ENCODE results near the gene NOP9. TPM values are rescaled to one million over a fixed set of nuclear protein-coding genes. Genes with fewer than 3 reads are reported as not detected.

NOP9 gene
- total RNA-seq, 1 experiment from 2014 or later = 39.4 TPM

- TF ChIP-seq REST (IDR thresholded peaks at IDR 0.05; ENCODE audit: low read depth) (no peak), ZNF274 (IDR thresholded peaks at IDR 0.05; ENCODE audit: low read depth, low read length) (no peak), ZFX (IDR thresholded peaks at IDR 0.05) (no peak)
These were observed 41.0 kb downstream of the NOP9 start (continued) for GRCh38 chr14:24340606-24341005.

- Histone ChIP-seq H3K79me2 (ENCODE audit: insufficient read depth, low read length) (no peaks in the 10 kb centered on the region), H3K9ac (ENCODE audit: low read length) (no peak overlapping the region), H4K20me1 (ENCODE audit: insufficient read depth) (no peaks in the 10 kb centered on the region), H3K9me3 (ENCODE audit: control insufficient read depth in 1 of 2, insufficient read depth in 1 of 2, low read depth in 1 of 2, low read length in 2 of 2) (no peaks in the 10 kb centered on the region), H3K27me3 (ENCODE audit: insufficient read depth, low read length) (no peaks in the 10 kb centered on the region), H3K36me3 (ENCODE audit: control insufficient read depth in 1 of 2, insufficient read depth in 2 of 2, low read length in 2 of 2) (no peaks in the 10 kb centered on the region), H3K27ac (ENCODE audit: low read depth, low read length) (no peak overlapping the region), H3K4me3 (replicated peaks in 1 of 2; ENCODE audit: low read depth in 1 of 2, low read length in 2 of 2) (no peak overlapping the region), H2AFZ (ENCODE audit: low read depth, low read length, poor library complexity, severe bottlenecking) (no peak overlapping the region), H3K4me1 (ENCODE audit: control insufficient read depth in 1 of 2, insufficient read depth in 2 of 2, low read length in 2 of 2) (no peaks in the 10 kb centered on the region), H3K9me2 (ENCODE audit: insufficient read depth) (no peaks in the 10 kb centered on the region), H3K4me2 (ENCODE audit: low read length) (no peak overlapping the region)
- RAD21 ChIA-PET (ENCODE audit: low non-redundant PET in 1 of 2, low total read pairs in 2 of 2, uncharacterized antibody in 2 of 2, unreplicated experiment in 2 of 2) = no interaction called here
- CTCF ChIA-PET = no interaction called here
- no TSS peak for BruUV-seq (replicated peaks)
- DNase-seq (ENCODE audit: low read depth, low spot score) = no peak
- POLR2A ChIA-PET = no interaction called here
- intact Hi-C loops (cut with micrococcal nuclease) = no loop called here
- TF ChIP-seq MAX (IDR thresholded peaks at IDR 0.05) (no peak), EGR1 (IDR thresholded peaks at IDR 0.05; ENCODE audit: low read depth) (no peak), POLR2A (IDR thresholded peaks at IDR 0.05; ENCODE audit: borderline replicate concordance, extremely low read depth, insufficient read depth, insufficient read length) (no peak), FOSL1 (IDR thresholded peaks at IDR 0.05; ENCODE audit: low read depth) (no peak), TCF7L2 (IDR thresholded peaks at IDR 0.05; ENCODE audit: borderline replicate concordance, extremely low read depth, insufficient read depth, insufficient read length) (no peak), ZBTB33 (IDR thresholded peaks at IDR 0.05; ENCODE audit: extremely low read depth, insufficient replicate concordance, low read length) (no peak), CEBPB (IDR thresholded peaks at IDR 0.05; ENCODE audit: low read depth) (no peak), POLR2AphosphoS5 (IDR thresholded peaks at IDR 0.05; ENCODE audit: low read depth, low read length) (no peak), SIN3A (IDR thresholded peaks at IDR 0.05; ENCODE audit: low read depth) (no peak), ATF3 (IDR thresholded peaks at IDR 0.05) (no peak), YY1 (IDR thresholded peaks at IDR 0.05; ENCODE audit: extremely low read depth, insufficient replicate concordance, low read depth, low read length) (no peak), ZNF274 (IDR thresholded peaks at IDR 0.05; ENCODE audit: low read depth, low read length) (no peak), SP1 (IDR thresholded peaks at IDR 0.05; ENCODE audit: low read depth) (no peak), ELF1 (IDR thresholded peaks at IDR 0.05; ENCODE audit: borderline replicate concordance, low read depth) (no peak)
- ATAC-seq = no peak
These were observed 43.2 kb downstream of the NOP9 start for GRCh38 chr14:24342889-24343288.
